PC-9 (cell line): Measurements from ENCODE around the gene ITGB7. TPM values are rescaled to one million over a fixed set of nuclear protein-coding genes. Genes with fewer than 3 reads are reported as not detected.

Experiments
- BruUV-seq: library from RNA; stranded (reverse); fragments of 400-500 nt; replicated peaks from 2 replicates; lab custom pipeline; 2021; lab: Mats Ljungman, UMichigan
- CTCF ChIA-PET: fragments of 300-600 bp; sonication (Branson Sonifier 250); formaldehyde crosslinking; loops from one replicate; lab custom pipeline; 2022; ENCODE audit warnings: antibody characterized with exemption; lab: Charles Lee
- POLR2A ChIA-PET: fragments of 300-600 bp; sonication (Branson Sonifier 250); formaldehyde crosslinking; loops from one replicate; lab custom pipeline; 2022; ENCODE audit warnings: antibody characterized with exemption; ENCODE audit not compliant: unreplicated experiment; lab: Charles Lee
- DNase-seq, 2 experiments: peaks; one replicate each; pipeline versions ENCODE4 v3.0.0 to v3.0.0-alpha.2; 2015 to 2022; ENCODE audit warnings: mixed read lengths in 1 of 2
- H2AFZ ChIP-seq: fragments of 200-600 bp; sonication (generic); 2 replicates; pipeline ENCODE4 v1.8.1; 2017; ENCODE audit warnings: antibody characterized with exemption
- H3F3A ChIP-seq: fragments of 200-600 bp; sonication (generic); 2 replicates; pipeline ENCODE4 v1.8.1; 2017; ENCODE audit warnings: antibody characterized with exemption, mild to moderate bottlenecking, low read depth; ENCODE audit not compliant: insufficient read depth
- H3K27ac ChIP-seq: fragments of 200-600 bp; sonication (generic); 2 replicates; pipeline ENCODE4 v1.6.1; 2016; ENCODE audit warnings: mixed run types
- H3K27me3 ChIP-seq: fragments of 200-600 bp; sonication (generic); 2 replicates; pipeline ENCODE4 v1.6.1; 2016; ENCODE audit warnings: low read depth, mixed run types; ENCODE audit not compliant: insufficient read depth
- H3K36me3 ChIP-seq: fragments of 200-600 bp; sonication (generic); 2 replicates; pipeline ENCODE4 v1.6.1; 2016; ENCODE audit warnings: low read depth, mixed run types
- H3K4me1 ChIP-seq: fragments of 200-600 bp; sonication (generic); replicated peaks from 2 replicates; pipeline ENCODE4 v1.6.1; 2016; ENCODE audit warnings: mixed run types; ENCODE audit not compliant: insufficient read depth
- H3K4me2 ChIP-seq: fragments of 200-600 bp; sonication (generic); 2 replicates; pipeline ENCODE4 v1.6.1; 2017; ENCODE audit warnings: mixed run types
- H3K4me3 ChIP-seq: fragments of 200-600 bp; sonication (generic); 2 replicates; pipeline ENCODE4 v1.6.1; 2016; ENCODE audit warnings: mixed run types
- H3K79me2 ChIP-seq: fragments of 200-600 bp; sonication (generic); 2 replicates; pipeline ENCODE4 v1.6.1; 2017; ENCODE audit warnings: low read depth, mixed run types
- H3K9me2 ChIP-seq: fragments of 200-600 bp; sonication (generic); 2 replicates; pipeline ENCODE4 v1.8.1; 2017; ENCODE audit warnings: mild to moderate bottlenecking; ENCODE audit not compliant: insufficient read depth
- H3K9me3 ChIP-seq: fragments of 200-600 bp; sonication (generic); 2 replicates; pipeline ENCODE4 v1.8.1; 2016; ENCODE audit warnings: low read depth; ENCODE audit not compliant: insufficient read depth
- H4K20me1 ChIP-seq: fragments of 200-600 bp; sonication (generic); 2 replicates; pipeline ENCODE4 v1.8.1; 2017; ENCODE audit not compliant: insufficient read depth
- CTCF ChIP-seq: fragments of 200-600 bp; sonication (generic); conservative IDR thresholded peaks from 2 replicates; pipeline ENCODE4 v1.6.1; 2017; ENCODE audit warnings: mixed run types, antibody characterized with exemption, mild to moderate bottlenecking, moderate library complexity
- EZH2 ChIP-seq: fragments of 200-600 bp; sonication (generic); IDR thresholded peaks from 2 replicates; pipeline ENCODE4 v1.8.0; 2017; ENCODE audit warnings: antibody characterized with exemption, low read depth
- intact Hi-C: fragments of 100-400 bp; cut with micrococcal nuclease; formaldehyde crosslinking; loops from one replicate; pipeline ENCODE4 v1.10.0; 2022; ENCODE audit not compliant: unreplicated experiment
- total RNA-seq: library from RNA; stranded (reverse); gene quantifications from 2 replicates; pipeline ENCODE4 v1.2.3, GENCODE V29; 2021

The ITGB7 gene
- total RNA-seq, 1 experiment from 2014 or later: 3.3 TPM

- BruUV-seq: no TSS peak
Measured at GRCh38 chr12:53193985-53194716, 12.9 kb downstream of the ITGB7 start.

GRCh38 chr12:53193040-53193439 is 14.0 kb downstream of the ITGB7 start:
- TF ChIP-seq CTCF: no peak
- no peak for TF ChIP-seq EZH2
- Histone ChIP-seq H2AFZ (no peak overlapping the region), H3K9me3 (no peaks in the 10 kb centered on the region), H3K79me2 (no peaks in the 10 kb centered on the region), H3K27ac (no peak overlapping the region), H3K9me2 (no peaks in the 10 kb centered on the region), H3F3A (peaks cover 20% of the 10 kb centered on the region; the same call in 1 of the 2 replicates), H3K4me1 (peaks cover 10% of the 10 kb centered on the region), H3K36me3 (no peaks in the 10 kb centered on the region), H4K20me1 (no peaks in the 10 kb centered on the region), H3K27me3 (no peaks in the 10 kb centered on the region), H3K4me2 (no peak overlapping the region), H3K4me3 (no peak overlapping the region)
- ChIA-PET CTCF (no interaction called here), POLR2A (no interaction called here)
- intact Hi-C loops: no loop called here
- DNase-seq: no peak
- no TSS peak for BruUV-seq

More at GRCh38 chr12:53193985-53194716, 12.9 kb downstream of the ITGB7 start:
- Histone ChIP-seq H4K20me1 (no peaks in the 10 kb centered on the region), H3K36me3 (no peaks in the 10 kb centered on the region), H3K9me3 (no peaks in the 10 kb centered on the region), H3K27me3 (no peaks in the 10 kb centered on the region), H2AFZ (no peak overlapping the region), H3K4me1 (peaks cover 10% of the 10 kb centered on the region), H3K79me2 (no peaks in the 10 kb centered on the region), H3K4me2 (no peak overlapping the region), H3K9me2 (no peaks in the 10 kb centered on the region), H3F3A (peaks cover 9% of the 10 kb centered on the region; the same call in 1 of the 2 replicates), H3K27ac (no peak overlapping the region), H3K4me3 (no peak overlapping the region)
- ChIA-PET CTCF (no interaction called here), POLR2A (interaction anchor here (0.7 kb wide), 1 partner anchor 12 kb away, joined by 9 read pairs; no protein-coding TSS in a partner anchor)
- intact Hi-C loops: no loop called here
- DNase-seq: no peak
- TF ChIP-seq CTCF (no peak), EZH2 (no peak)

- H2AFZ ChIP-seq: no peak overlapping the region
- no peaks in the 10 kb centered on the region for H3K27me3 ChIP-seq
- peaks cover 21% of the 10 kb centered on the region; the same call in 1 of the 2 replicates for H3F3A ChIP-seq
- H3K9me2 ChIP-seq: no peaks in the 10 kb centered on the region
- TF ChIP-seq EZH2: no peak
- TF ChIP-seq CTCF: no peak
- intact Hi-C loops: no loop called here
- H3K9me3 ChIP-seq: no peaks in the 10 kb centered on the region
- no peaks in the 10 kb centered on the region for H4K20me1 ChIP-seq
- ChIA-PET CTCF (no interaction called here), POLR2A (interaction anchor here (0.5 kb wide), 1 partner anchor 221 kb away, joined by 3 read pairs; no protein-coding TSS in a partner anchor)
- H3K4me3 ChIP-seq: no peak overlapping the region
- H3K36me3 ChIP-seq: no peaks in the 10 kb centered on the region
- peaks cover 10% of the 10 kb centered on the region for H3K4me1 ChIP-seq
- no peaks in the 10 kb centered on the region for H3K79me2 ChIP-seq
- BruUV-seq: no TSS peak
- no peak for DNase-seq
- H3K27ac ChIP-seq: no peak overlapping the region
- no peak overlapping the region for H3K4me2 ChIP-seq
Measured at GRCh38 chr12:53192531-53193021, 14.5 kb downstream of the ITGB7 start.
